HCT116 (cell line): Measurements from ENCODE around the gene GOLT1A.
A peak's percentile ranks its signal among the peaks of the same experiment; 100 is the strongest.

Experiments used
- TF ChIP-seq, protein P1 (sequence below), 3 experiments: fragments of 200-600 bp in 1 of 3; sonication (generic) in 1 of 3; IDR thresholded peaks in 2 of 3; conservative IDR thresholded peaks in 1 of 3; 2 replicates each; pipeline ENCODE4 v1.5.1; 2012 to 2017; ENCODE audit warnings: low read depth in 2 of 3, low read length in 2 of 3, antibody characterized with exemption in 1 of 3, borderline replicate concordance in 1 of 3, control low read depth in 1 of 3, mild to moderate bottlenecking in 1 of 3, mixed read lengths in 1 of 3, mixed run types in 1 of 3, moderate library complexity in 1 of 3; ENCODE audit not compliant: insufficient read depth in 1 of 3
- TF ChIP-seq, protein P2 (sequence below): IDR thresholded peaks from 2 replicates; pipeline ENCODE4 v1.6.1; 2012
- TF ChIP-seq, protein P3 (sequence below): IDR thresholded peaks from 2 replicates; pipeline ENCODE4 v1.6.1; 2012

DNA sequence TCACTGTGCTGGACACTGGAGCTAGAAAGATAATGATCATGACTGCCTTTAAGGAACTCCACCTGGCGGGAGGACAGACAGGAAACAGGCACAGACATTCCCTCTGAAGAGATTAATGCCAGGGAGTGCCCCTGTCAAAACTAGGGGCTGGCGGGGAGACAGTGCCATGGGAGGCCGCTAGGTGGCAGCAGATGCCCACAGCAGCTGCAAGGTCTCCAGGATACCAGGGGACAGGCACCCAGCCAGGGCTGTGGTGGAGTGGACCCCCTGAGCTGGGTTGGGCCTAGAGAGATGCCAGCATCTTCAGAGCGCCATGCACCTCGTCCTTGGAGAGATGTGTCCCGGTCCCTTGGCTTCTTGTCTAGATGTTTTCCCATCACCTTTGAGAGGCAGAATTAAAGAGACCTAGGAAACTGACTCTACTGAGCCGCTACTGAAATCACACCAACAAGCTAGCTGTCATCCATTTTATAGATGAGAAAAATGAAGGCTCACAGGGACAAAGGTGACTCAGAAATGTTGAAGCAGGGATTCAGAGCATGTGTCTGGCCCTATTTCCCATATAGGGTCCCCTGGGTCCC is 51.2 kb downstream of the GOLT1A start:
- TF ChIP-seq, protein P1, sequence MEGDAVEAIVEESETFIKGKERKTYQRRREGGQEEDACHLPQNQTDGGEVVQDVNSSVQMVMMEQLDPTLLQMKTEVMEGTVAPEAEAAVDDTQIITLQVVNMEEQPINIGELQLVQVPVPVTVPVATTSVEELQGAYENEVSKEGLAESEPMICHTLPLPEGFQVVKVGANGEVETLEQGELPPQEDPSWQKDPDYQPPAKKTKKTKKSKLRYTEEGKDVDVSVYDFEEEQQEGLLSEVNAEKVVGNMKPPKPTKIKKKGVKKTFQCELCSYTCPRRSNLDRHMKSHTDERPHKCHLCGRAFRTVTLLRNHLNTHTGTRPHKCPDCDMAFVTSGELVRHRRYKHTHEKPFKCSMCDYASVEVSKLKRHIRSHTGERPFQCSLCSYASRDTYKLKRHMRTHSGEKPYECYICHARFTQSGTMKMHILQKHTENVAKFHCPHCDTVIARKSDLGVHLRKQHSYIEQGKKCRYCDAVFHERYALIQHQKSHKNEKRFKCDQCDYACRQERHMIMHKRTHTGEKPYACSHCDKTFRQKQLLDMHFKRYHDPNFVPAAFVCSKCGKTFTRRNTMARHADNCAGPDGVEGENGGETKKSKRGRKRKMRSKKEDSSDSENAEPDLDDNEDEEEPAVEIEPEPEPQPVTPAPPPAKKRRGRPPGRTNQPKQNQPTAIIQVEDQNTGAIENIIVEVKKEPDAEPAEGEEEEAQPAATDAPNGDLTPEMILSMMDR (IDR thresholded peaks at IDR 0.05 in 2 of 3, conservative IDR thresholded peaks at IDR 0.05 in 1 of 3; ENCODE audit: borderline replicate concordance in 1 of 3, insufficient read depth in 1 of 3, low read depth in 2 of 3, low read length in 2 of 3), result peak; percentile 98 to 99 (median 99)
- TF ChIP-seq, protein P2, sequence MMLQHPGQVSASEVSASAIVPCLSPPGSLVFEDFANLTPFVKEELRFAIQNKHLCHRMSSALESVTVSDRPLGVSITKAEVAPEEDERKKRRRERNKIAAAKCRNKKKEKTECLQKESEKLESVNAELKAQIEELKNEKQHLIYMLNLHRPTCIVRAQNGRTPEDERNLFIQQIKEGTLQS, result no peak
- TF ChIP-seq, protein P3, sequence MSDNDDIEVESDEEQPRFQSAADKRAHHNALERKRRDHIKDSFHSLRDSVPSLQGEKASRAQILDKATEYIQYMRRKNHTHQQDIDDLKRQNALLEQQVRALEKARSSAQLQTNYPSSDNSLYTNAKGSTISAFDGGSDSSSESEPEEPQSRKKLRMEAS, result no peak
